IMR-90 (cell line): Measurements from ENCODE around the gene LEMD3. TPM values are rescaled to one million over a fixed set of nuclear protein-coding genes. Genes with fewer than 3 reads are reported as not detected.
"Not testable (repeated sequence)": the region's sequence is repeated elsewhere in the genome, so short reads cannot be mapped to it uniquely, and the experiment has no call there.

ENCODE experiments used
- ATAC-seq: fragments of 200-7000 bp; cut with Tn5 transposase; 2 replicates; pipeline ENCODE4 v1.9.1; 2020; ENCODE audit warnings: low read depth, mild to moderate bottlenecking, moderate library complexity
- BruUV-seq: library from RNA; stranded (reverse); fragments of 400-500 nt; replicated peaks from 2 replicates; lab custom pipeline; 2021; lab: Mats Ljungman, UMichigan
- CTCF ChIA-PET: fragments of 300-600 bp; formaldehyde crosslinking; extraction: SDS; loops from one replicate; lab custom pipeline; 2021; ENCODE audit warnings: antibody characterized with exemption; lab: Yijun Ruan, JAX
- POLR2A ChIA-PET: fragments of 300-600 bp; sonication (Branson Sonifier 250); formaldehyde crosslinking; loops from one replicate; lab custom pipeline; 2022; ENCODE audit warnings: antibody characterized with exemption; ENCODE audit not compliant: unreplicated experiment; lab: Charles Lee
- DNase-seq: peaks from one replicate; pipeline ENCODE4 v3.0.0; 2013
- H2AFZ ChIP-seq: replicated peaks from 2 replicates; pipeline ENCODE3; 2013; ENCODE audit warnings: low read length, mild to moderate bottlenecking; ENCODE audit not compliant: poor library complexity
- H2AK5ac ChIP-seq: 2 replicates; pipeline ENCODE4 v1.6.1; 2013; ENCODE audit warnings: low read depth, low read length, inconsistent platforms
- H2AK9ac ChIP-seq: replicated peaks from 2 replicates; pipeline ENCODE3; 2013; ENCODE audit warnings: mild to moderate bottlenecking, low read depth, low read length, moderate library complexity; ENCODE audit not compliant: poor library complexity
- H2BK120ac ChIP-seq: 2 replicates; pipeline ENCODE4 v1.6.1; 2013; ENCODE audit warnings: low read depth, low read length, inconsistent platforms
- H2BK15ac ChIP-seq: 3 replicates; pipeline ENCODE4 v1.6.1; 2013; ENCODE audit warnings: low read depth, low read length, inconsistent platforms
- H2BK20ac ChIP-seq: 2 replicates; pipeline ENCODE4 v1.6.1; 2013; ENCODE audit warnings: low read depth, mild to moderate bottlenecking, inconsistent platforms, low read length, moderate library complexity
- H2BK5ac ChIP-seq: 2 replicates; pipeline ENCODE4 v1.6.1; 2013; ENCODE audit warnings: mild to moderate bottlenecking, low read depth, low read length, inconsistent platforms; ENCODE audit not compliant: poor library complexity, severe bottlenecking
- H3K14ac ChIP-seq: replicated peaks from 2 replicates; pipeline ENCODE4 v1.6.1; 2013; ENCODE audit warnings: low read depth, low read length, inconsistent platforms
- H3K18ac ChIP-seq: 2 replicates; pipeline ENCODE4 v1.6.1; 2013; ENCODE audit warnings: low read depth, low read length, control low read depth
- H3K23ac ChIP-seq: 2 replicates; pipeline ENCODE4 v1.6.1; 2013; ENCODE audit warnings: low read depth, low read length, inconsistent platforms
- H3K27ac ChIP-seq: 2 replicates; pipeline ENCODE4 v1.5.1; 2013; ENCODE audit warnings: mild to moderate bottlenecking, control low read depth, low read length; ENCODE audit not compliant: insufficient read depth
- H3K27me3 ChIP-seq: 2 replicates; pipeline ENCODE4 v1.6.1; 2013; ENCODE audit warnings: low read length; ENCODE audit not compliant: control insufficient read depth, insufficient read depth
- H3K36me3 ChIP-seq: 2 replicates; pipeline ENCODE4 v1.6.1; 2013; ENCODE audit warnings: low read length, mixed read lengths; ENCODE audit not compliant: control insufficient read depth, insufficient read depth
- H3K4ac ChIP-seq: 2 replicates; pipeline ENCODE4 v1.6.1; 2013; ENCODE audit warnings: low read depth, low read length, inconsistent platforms
- H3K4me1 ChIP-seq: 2 replicates; pipeline ENCODE4 v1.6.1; 2013; ENCODE audit warnings: low read length, mixed read lengths; ENCODE audit not compliant: control insufficient read depth, insufficient read depth
- H3K4me2 ChIP-seq: 2 replicates; pipeline ENCODE4 v1.6.1; 2013; ENCODE audit warnings: low read depth, mild to moderate bottlenecking, control low read depth, low read length, moderate library complexity
- H3K4me3 ChIP-seq: 2 replicates; pipeline ENCODE4 v1.5.1; 2013; ENCODE audit warnings: low read depth, mild to moderate bottlenecking, control low read depth, low read length, moderate library complexity; ENCODE audit not compliant: insufficient read depth
- H3K56ac ChIP-seq: 2 replicates; pipeline ENCODE4 v1.6.1; 2013; ENCODE audit warnings: low read length, inconsistent platforms; ENCODE audit not compliant: insufficient read depth; ENCODE audit errors: extremely low read depth
- H3K79me1 ChIP-seq, 2 experiments: 2 replicates each; pipeline ENCODE4 v1.6.1; 2013; ENCODE audit warnings: low read length in 2 of 2, inconsistent platforms in 1 of 2, low read depth in 1 of 2
- H3K9ac ChIP-seq: 2 replicates; pipeline ENCODE4 v1.6.1; 2013; ENCODE audit warnings: low read depth, low read length, control low read depth
- H3K9me1 ChIP-seq: 2 replicates; pipeline ENCODE4 v1.6.1; 2013; ENCODE audit warnings: low read length, inconsistent platforms; ENCODE audit not compliant: insufficient read depth
- H3K9me3 ChIP-seq: 2 replicates; pipeline ENCODE4 v1.6.1; 2013; ENCODE audit warnings: low read length; ENCODE audit not compliant: control insufficient read depth, insufficient read depth
- H4K20me1 ChIP-seq: 2 replicates; pipeline ENCODE4 v1.6.1; 2013; ENCODE audit warnings: low read length, inconsistent platforms; ENCODE audit not compliant: insufficient read depth
- H4K5ac ChIP-seq: 2 replicates; pipeline ENCODE4 v1.6.1; 2013; ENCODE audit warnings: mild to moderate bottlenecking, low read depth, low read length, control low read depth
- H4K8ac ChIP-seq, 2 experiments: 2 replicates each; pipeline ENCODE4 v1.6.1; 2013; ENCODE audit warnings: low read depth in 2 of 2, low read length in 2 of 2, control low read depth in 1 of 2, inconsistent platforms in 1 of 2
- H4K91ac ChIP-seq: 2 replicates; pipeline ENCODE4 v1.6.1; 2013; ENCODE audit warnings: low read depth, low read length, inconsistent platforms; ENCODE audit not compliant: insufficient read depth
- CTCF ChIP-seq: conservative IDR thresholded peaks from 2 replicates; pipeline ENCODE4 v1.5.1; 2012; ENCODE audit warnings: mild to moderate bottlenecking, low read depth, low read length, improper control_type of control experiment
- MXI1 ChIP-seq: IDR thresholded peaks from 2 replicates; pipeline ENCODE4 v1.6.1; 2012; ENCODE audit warnings: low read depth, mild to moderate bottlenecking, low read length, moderate library complexity, borderline replicate concordance
- SMC3 ChIP-seq: fragments of 150-350 bp; IDR thresholded peaks from 2 replicates; pipeline ENCODE4 v1.6.1; 2016; ENCODE audit warnings: low read depth, mild to moderate bottlenecking, antibody characterized with exemption, low read length, moderate library complexity
- whole genome bisulfite sequencing, 2 experiments: methylation state at CpG; one replicate each; pipeline versions ENCODE4 v1.1.5 to v1.1.7; 2013; ENCODE audit warnings: missing lambda C conversion rate in 2 of 2; ENCODE audit not compliant: insufficient read length in 1 of 2; ENCODE audit errors: extremely low coverage in 2 of 2; 5-methylcytosine and 5-hydroxymethylcytosine counted together
- dilution Hi-C: fragments of 300-500 bp; cut with HindIII; formaldehyde crosslinking; loops from one replicate; pipeline ENCODE4 v1.14.3; 2018; ENCODE audit warnings: low sequenced_read_pairs; ENCODE audit not compliant: unreplicated experiment
- in situ Hi-C: fragments of 300-500 bp; cut with MboI; formaldehyde crosslinking; loops from 3 replicates; pipeline ENCODE4 v1.14.3; 2019; ENCODE audit warnings: low sequenced_read_pairs, inconsistent platforms, mixed read lengths
- intact Hi-C: fragments of 100-400 bp; cut with micrococcal nuclease; formaldehyde crosslinking; loops from 2 replicates; pipeline ENCODE4 v1.10.0; 2022
- polyA plus RNA-seq, 3 experiments: library from polyadenylated mRNA; depleted of rRNA; stranded (reverse); fragments of >200 nt; gene quantifications; 2 replicates each; pipeline ENCODE4 v1.2.3, GENCODE V29; 2012; ENCODE audit warnings: low replicate concordance in 1 of 3
- total RNA-seq: library from RNA; depleted of rRNA; stranded (reverse); fragments of >200 nt; gene quantifications from 2 replicates; pipeline ENCODE4 v1.2.3, GENCODE V29; 2012

LEMD3 gene
- total and polyA plus RNA-seq, 2 of the 4 experiments (the other 2 are of a cell fraction) = 5.5 to 9.9 TPM

- Histone ChIP-seq H2BK5ac (no peak overlapping the region), H3K14ac (no peak overlapping the region), H4K8ac (no peak overlapping the region), H4K91ac (no peak overlapping the region), H3K4ac (no peak overlapping the region), H3K27me3 (no peaks in the 10 kb centered on the region), H3K23ac (no peak overlapping the region), H2BK15ac (no peak overlapping the region), H3K4me1 (peaks cover 9% of the 10 kb centered on the region), H2AK9ac (no peak overlapping the region), H3K4me2 (no peak overlapping the region), H2AFZ (no peak overlapping the region), H2AK5ac (no peak overlapping the region), H3K79me1 (peaks cover 22 to 71% of the 10 kb centered on the region in 2 experiments), H3K27ac (no peak overlapping the region), H4K20me1 (peaks cover 65% of the 10 kb centered on the region), H2BK120ac (no peak overlapping the region), H3K18ac (no peak overlapping the region), H3K9me1 (peaks cover 12% of the 10 kb centered on the region), H3K9me3 (no peaks in the 10 kb centered on the region), H2BK20ac (no peak overlapping the region), H3K9ac (no peak overlapping the region), H3K4me3 (no peak overlapping the region), H3K56ac (no peak overlapping the region), H3K36me3 (peaks cover 2% of the 10 kb centered on the region), H4K5ac (no peak overlapping the region)
- ATAC-seq (no peak), DNase-seq (no peak)
- ChIA-PET CTCF (interaction anchor here (1.2 kb wide), 2 partner anchors 17 to 20 kb away, joined by 3 read pairs; no protein-coding TSS in a partner anchor), POLR2A (no interaction called here)
- intact Hi-C loops = loop anchor here (5.0 kb wide), 2 partner anchors 111 to 391 kb away; no protein-coding TSS in a partner anchor
- BruUV-seq = no TSS peak
- WGBS, 2 experiments = no CpG with 5 or more reads among the region's 1 CpG
- in situ Hi-C loops = loop anchor here (25.0 kb wide), 1 partner anchor 1129 kb away; no protein-coding TSS in a partner anchor
- TF ChIP-seq MXI1 = no peak
- TF ChIP-seq SMC3 = peak; percentile 16; the same call in 1 of the 2 replicates
- no peak for TF ChIP-seq CTCF
- dilution Hi-C loops = no loop called here
Observed at GRCh38 chr12:65282840-65283239, 113.5 kb downstream of the LEMD3 start.

- intact Hi-C loops, H2BK120ac ChIP-seq, H3K56ac ChIP-seq, H4K8ac ChIP-seq, H3K27me3 ChIP-seq, H3K9me3 ChIP-seq, H3K36me3 ChIP-seq, H3K18ac ChIP-seq, H3K9me1 ChIP-seq, H2BK5ac ChIP-seq, H3K4me3 ChIP-seq, H3K23ac ChIP-seq, H2AK9ac ChIP-seq, ATAC-seq, H2AFZ ChIP-seq, H4K5ac ChIP-seq, H3K9ac ChIP-seq, H2BK20ac ChIP-seq, BruUV-seq, H3K14ac ChIP-seq, CTCF ChIA-PET, H2AK5ac ChIP-seq, H3K27ac ChIP-seq, POLR2A ChIA-PET, H3K4me1 ChIP-seq, H2BK15ac ChIP-seq, H3K4me2 ChIP-seq, H3K4ac ChIP-seq, dilution Hi-C loops, H4K91ac ChIP-seq, DNase-seq: not testable (repeated sequence)
- Histone ChIP-seq H4K20me1 (peaks cover 75% of the 10 kb centered on the region), H3K79me1 (peaks cover 17 to 68% of the 10 kb centered on the region in 2 experiments)
- no CpG with 5 or more reads among the region's 7 CpGs for WGBS, 2 experiments
- in situ Hi-C loops = loop anchor here (25.0 kb wide), 1 partner anchor 1127 kb away; no protein-coding TSS in a partner anchor
Observed at GRCh38 chr12:65285532-65285931, 116.1 kb downstream of the LEMD3 start.
